HG03097 (cell line): ENCODE measurements around the gene LTA.

Experiments used
- ATAC-seq: cut with Tn5 transposase; IDR thresholded peaks from one replicate; pipeline ENCODE4 v1.9.1; 2021; ENCODE audit not compliant: unreplicated experiment, low FRiP score

LTA gene

DNA sequence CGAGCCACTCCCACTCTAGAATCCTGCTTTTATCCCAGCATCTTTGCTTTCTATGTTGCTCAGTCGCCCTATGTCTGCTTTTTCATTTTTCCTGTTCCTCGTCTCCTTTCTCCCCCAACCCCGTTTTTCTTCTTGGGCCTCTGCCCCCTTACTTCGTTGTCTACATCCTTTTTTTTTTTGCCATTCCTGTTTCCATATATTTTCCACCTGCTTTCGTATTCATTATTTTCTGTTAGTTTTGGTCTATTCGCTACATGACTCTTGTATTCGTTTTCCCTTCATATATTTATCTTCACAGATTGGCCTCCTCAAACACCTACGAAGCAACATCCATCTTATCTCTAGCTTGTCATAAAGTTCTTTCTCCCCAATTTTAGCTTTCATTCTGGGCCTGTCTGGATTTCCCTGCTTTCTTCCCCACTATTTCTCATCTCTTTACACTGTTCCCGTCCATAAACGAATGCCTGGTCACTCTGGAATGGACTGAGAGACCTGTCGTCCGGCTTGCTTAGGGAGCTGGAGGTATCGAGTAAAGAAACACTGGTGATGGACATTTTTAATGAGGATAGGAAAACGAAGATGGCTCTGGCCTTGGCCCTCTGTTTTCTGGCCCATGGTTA lies 49.3 kb downstream of the LTA start:
- ATAC-seq = peak; percentile 1

DNA sequence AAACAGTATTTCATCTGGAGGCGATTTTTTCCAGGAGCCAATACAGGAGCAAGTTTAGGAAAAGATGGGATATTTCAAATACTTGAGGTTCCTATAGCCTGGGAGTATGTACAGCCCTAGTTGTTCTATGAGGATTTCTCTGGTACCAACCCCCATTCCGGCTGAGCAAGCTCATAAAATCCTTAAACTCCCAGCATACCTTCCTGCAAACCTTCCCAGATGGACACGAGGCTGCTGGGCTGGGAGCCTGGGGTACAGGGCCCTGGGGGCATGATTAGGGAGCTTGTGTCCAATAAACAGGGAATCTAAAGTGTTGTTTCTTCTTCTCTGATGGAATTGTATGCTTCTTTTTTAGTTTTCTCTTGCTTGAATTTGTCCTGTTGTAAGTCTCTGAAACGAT lies 49.9 kb downstream of the LTA start:
- no peak for ATAC-seq

GRCh38 chr6:31622684-31623091 lies 50.6 kb downstream of the LTA start:
- no peak for ATAC-seq
